GF-D8 (cell line): Measurements from ENCODE around the gene CCR7.

Source experiments
- DNase-seq: peaks from one replicate; lab custom pipeline; 2025; lab: John Stamatoyannopoulos, UW

The CCR7 gene

DNA sequence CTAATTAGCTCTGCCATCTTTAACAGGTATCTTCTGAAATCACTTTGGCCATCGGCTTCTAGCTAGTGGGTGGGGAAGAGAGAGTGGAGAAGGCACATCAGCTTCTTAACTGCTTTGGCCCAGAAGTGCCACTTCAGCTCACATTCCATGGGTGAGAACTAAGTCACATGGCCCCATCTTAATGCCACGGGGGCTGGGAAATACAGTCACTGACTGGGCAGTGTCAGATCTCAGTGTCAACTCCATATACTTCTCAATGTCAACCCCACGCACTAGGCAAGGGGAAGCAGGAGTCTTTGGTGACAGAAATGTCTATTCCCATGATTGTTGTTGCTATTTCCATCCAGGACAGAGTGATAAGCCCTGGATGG is 29.4 kb downstream of the CCR7 start:
- DNase-seq: no peak

DNA sequence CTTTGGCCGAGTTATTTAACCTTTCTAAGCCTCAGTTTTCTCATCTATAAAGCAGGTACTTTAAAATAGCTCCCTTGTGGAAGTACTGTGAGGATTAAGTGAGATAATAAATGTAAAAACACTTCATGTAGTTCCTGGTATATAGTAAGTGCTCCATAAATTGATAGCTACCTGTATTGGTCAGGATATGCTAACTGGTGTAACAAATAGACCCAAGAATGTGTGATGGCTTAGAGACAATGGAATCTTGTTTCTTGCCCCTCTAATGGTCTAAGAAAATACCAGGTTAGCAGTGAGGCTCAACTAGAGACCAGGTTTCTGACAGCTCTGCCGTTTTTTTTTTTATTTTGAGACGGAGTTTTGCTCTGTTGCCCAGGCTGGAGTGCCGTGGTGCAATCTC is 29.8 kb downstream of the CCR7 start:
- DNase-seq: no peak

DNA sequence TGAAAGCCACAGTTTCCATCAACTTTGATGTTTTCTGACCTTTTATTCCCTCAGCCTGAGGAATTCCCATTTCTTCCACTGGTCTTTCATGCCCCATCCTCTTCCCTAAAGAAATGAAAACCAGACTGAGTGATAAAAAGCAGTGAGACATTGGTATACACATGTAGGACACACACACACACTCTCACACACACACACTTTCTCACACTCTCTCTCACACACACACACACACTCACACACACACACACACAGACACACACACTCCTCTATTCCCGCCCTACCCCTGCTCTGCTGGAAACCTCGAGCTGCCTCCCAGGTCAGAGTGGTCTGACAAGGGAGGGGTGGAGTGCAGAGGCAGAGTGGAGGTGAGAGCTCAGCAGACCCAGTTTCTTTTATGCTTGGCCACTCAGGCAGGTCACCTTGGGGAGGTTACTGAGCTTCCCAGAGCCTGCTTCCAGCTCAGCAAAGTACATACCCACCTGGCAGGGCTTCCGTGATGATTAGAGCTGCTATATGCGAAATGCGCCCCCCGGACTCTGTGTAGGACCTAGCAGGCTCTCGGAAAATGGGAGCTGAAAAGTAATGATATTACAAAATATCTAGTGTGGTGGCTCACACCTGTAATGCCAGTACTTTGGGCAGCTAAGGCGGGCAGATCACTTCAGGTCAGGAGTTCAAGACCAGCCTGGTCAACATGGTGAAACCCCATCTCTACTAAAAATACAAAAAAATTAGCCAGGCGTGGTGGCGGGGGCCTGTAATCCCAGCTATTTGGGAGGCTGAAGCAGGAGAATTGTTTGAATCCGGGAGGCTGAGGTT is 30.7 kb downstream of the CCR7 start:
- no peak for DNase-seq

DNA sequence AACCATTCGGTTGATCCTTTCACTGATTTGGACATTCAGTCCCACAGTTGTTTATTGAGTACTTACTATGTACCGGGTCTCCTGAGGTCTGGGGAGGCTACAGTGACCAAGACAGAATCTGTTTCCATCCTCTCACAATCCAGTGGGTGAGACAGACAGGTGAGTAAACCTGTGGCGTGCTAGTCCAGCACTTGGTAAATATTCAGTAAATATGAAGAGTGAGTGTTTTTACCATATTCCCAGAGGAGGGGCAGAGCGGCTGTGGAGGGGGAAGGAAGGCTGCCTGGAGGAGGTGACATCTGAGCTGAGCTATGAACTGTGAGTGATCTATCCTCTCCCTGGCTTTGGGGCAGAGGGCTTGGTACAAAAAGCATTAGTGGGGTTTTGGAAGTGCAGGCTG is 31.4 kb downstream of the CCR7 start:
- no peak for DNase-seq

DNA sequence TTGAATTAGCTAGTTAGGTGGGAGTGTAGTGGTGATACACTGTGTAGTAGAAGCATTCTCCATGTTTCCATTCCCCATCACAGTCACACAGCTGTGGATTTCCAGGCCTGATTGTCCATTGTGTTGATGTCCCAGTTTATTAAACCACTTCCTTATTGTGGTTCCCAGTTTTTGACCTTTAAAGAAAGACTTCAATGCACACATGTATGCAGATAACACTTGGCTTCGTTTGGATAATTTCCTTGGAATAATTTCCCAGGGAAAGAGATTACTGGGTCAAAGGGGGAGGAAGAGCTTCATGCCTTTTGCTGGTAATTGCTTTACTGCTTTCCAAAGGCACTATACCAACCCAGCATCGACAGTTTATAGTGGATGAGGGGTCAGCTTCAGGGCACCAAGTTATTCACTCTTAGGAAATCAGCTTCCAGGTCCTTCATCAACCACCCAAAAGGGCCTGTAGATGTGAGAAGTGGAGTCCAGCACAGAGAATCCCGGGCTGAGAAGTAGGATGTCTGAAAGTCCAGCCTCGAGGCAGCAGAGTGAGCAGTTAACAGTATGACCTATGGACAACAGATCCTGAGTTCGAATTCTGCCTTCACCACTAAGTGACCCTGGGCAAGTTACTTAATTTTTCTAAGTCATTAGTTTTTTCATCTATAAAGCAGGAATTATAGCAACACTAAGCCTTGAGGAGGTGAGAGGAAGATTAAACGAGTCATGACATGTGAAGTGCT is 32.6 kb downstream of the CCR7 start:
- DNase-seq: no peak

DNA sequence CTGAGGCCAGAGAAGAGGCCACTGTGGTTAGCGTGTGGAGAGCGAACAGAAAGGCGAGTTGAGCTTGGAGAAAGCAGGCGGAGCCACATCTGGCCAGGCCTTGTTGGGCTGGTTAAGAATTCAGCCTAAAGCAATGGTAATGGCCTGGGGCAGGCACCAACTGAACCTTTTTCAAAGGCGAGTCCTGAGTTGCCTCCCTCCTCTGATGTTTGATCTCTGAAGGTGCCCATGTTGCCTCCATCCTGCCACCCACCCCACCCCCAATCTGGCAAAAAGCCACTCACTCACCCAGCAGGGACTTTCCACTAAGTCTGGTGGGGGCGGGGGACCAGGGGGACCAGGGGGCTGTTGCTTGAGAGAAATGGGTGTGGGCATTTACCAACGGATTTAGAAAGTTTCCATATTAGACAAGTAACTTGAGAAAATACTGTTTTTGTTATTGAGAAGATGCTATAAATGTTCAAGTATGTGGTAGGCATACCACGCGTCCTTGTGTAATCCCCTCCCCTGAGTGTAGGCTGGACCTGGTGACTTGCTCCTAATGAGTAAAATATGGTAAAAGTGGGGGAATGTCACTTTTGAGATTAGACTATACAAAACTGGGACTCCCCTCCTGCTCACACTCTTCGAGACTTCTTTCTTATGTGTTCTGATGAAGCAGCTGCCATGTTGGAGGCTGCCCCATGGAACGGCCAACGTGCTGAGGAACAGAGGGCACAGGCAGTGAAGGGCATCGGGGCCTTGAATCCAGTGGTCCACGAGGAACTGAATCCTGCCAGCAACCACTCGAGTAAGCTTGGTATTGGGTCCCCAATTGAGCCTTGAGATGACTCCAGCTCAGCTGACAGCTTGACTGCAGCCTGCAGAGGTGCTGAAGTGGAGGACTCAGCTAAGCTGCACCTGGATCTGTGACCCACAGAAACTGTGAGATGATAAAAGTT is 34.0 kb downstream of the CCR7 start:
- no peak for DNase-seq

DNA sequence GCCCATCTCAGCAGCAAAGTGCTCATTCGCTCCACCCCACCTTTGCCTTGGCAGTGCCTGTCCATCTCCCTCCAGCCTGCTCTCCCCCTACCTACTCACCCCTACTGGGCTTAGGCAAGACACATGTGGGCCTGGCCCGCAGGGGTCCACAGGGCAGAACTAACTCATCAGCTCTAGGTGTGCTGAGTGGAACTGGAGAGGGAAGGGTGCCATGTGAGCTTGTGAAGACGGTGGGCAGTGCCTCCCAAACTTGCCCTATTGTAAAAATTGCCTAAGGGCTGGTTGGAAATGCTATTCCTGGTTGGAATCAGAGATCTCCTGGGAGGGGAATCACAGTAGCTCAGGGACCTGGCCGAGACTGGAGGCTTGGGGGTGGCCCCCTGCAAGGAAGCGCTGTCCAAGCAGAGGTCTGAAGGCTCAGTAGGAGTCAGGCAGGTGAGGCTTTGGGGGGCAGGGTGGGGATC is 34.7 kb downstream of the CCR7 start:
- DNase-seq: no peak

DNA sequence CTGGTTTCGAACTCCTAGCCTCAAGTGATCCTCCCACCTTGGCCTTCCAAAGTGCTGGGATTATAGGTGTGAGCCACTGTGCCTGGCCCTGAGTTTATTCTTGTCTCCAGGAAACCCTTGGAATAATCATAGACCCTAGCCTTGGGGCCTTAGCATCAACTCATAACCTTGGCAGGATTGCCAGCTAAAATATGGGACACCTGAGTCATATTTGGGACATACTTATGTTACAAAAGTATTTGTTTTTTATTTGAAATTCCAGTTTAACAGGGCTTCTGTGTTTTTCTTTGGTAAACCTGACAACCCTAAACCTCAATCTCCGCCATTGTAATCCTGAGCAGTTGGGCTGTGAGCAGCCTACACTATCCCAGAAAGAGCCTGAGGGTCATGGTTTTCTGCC is 35.3 kb downstream of the CCR7 start:
- no peak for DNase-seq

DNA sequence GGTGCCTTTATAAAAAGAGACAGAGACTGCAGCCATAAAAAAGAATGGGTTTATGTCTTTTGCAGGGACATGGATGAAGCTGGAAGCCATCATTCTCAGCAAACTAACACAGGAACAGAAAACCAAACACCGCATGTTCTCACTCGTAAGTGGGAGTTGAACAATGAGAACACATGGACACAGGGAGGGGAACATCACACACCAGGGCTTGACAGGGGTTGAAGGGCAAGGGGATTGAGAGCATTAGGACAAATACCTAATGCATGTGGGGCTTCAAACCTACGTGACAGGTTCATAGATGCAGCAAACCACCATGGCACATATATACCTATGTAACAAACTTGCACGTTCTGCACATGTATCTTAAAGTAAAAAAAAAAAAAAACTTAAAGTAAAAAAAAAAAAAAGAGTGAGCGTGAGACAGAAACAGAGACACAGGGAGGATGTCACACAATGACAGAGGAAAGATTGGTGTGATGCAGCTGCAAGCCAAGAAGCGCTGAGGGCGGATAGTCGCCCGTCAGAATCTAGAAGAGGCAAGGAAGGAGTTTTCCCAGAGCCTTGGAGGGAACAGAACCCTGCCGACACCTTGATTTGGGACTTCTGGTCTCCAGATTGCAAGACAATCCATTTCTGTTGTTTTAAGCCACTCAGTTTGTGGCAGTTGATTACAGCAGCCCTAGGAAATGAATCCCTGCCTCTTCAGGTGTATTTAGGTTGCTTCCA is 36.4 kb downstream of the CCR7 start:
- no peak for DNase-seq

DNA sequence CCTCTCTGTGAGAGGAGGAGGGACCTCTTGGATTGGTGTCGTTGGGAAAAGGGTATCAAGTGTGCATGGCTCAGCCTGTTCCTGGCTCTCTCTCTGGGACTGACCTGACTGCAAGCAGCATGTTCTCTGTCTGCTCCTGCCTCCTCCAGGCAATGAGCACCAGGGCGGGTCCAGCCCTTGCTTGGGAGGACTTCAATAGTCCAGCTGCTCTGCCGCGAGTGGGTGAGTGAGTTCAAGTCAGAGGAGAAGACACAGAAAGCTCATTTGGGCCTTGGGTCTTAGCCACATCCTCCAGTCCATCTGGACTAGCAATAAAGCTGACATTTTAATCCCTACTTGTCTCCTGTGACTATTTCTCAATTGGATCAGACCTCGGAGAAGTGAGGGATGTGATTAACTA is 38.6 kb downstream of the CCR7 start:
- DNase-seq: no peak

DNA sequence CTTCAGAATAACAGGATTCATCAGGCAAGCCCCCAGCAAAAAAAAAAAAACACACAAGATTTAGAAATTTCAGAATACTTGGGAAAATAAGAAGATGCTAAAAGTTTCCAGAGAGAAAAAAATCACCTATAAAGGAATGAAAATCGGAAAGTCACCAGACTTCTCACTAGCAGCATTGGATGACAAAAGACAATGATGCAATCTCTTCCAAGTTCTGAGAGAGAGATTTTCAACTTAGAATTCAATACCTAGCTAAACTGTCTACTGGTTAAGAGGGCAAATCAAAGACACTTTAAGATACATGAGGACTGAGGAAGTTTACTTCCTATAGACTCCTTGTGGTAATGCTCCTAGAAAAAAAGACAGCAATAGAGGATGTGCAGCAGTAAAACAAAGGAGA is 40.0 kb downstream of the CCR7 start:
- no peak for DNase-seq

DNA sequence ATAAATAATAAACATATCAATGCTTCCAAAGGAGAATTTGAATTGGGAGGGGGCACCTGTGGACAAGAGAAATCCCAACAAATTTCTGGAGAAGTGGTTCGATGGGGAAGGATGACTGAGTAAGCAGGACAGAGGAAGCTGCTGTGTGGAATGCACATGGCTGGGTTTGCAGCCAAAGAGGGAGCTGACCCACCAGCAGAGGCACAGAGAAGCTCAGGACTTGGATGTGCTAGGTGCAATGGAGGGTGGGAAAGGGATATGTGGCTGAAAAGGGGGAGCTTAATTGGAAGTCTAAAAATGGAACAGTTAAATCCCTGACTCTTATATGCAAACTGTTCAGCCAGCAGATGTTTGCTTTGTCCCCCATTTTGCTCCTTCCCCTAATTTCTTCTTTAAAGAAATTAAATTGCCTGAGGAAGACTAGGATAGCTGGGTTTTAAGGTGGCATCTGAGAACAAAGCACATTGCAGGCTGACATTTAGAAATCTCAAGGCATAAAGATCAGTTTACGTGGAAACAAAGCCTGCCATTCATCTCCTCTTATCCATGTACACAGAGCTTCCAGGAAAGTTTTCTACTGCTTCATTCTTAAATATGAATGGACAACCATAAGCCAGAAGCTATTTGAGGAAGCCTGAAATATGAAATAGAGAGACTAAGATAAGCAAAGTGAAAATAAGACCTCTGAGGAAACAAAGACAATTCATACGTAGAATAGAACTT is 40.9 kb downstream of the CCR7 start:
- no peak for DNase-seq

DNA sequence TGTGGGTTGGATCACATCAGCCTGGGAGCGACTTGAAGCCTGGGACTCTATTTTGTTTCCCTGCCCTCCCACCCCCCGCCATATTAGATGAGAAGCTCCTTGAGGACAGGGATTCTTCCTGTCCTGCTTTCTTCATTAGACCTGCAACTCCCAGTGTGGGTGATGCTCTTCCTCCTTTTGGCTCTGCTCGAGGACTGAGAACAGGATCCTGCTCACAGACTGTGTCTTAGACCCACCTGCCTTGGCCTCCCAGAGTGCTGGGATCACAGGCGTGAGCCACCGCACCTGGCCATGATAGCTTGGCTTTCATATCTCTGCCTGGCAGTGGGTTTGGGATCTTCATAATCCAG is 42.3 kb downstream of the CCR7 start:
- DNase-seq: no peak

DNA sequence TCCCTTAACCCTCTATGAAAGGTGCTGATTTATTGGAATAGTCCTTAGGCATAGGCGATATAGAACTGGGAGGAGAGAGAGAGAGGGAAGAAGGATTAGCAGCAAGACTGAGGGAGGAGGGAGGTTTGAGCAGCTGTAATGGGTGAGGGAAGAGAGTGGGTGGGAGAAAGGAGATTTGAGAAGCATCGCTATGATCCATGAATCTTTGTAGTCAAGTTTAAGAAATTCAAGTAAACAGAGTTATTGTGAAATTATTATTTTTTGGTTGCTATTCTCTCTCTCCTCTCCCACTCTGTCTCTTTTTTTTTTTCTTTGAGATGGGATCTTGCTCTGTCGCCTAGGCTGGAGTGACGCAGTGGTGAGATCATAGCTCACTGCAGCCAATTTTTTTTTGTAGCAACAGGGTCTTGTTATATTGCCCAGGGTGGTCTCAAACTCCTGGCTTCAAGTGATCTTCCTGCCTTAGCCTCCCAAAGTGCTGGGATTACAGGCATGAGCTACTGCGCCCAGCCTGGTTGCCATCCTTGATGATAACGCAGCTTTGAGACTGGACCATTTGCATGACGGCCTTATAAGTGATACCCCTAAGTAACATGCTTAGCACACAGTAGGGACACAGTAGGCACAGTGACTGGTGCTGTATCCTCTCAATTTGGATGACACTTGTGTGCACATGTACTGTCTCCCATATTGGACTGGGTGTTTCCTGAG is 42.9 kb downstream of the CCR7 start:
- no peak for DNase-seq

DNA sequence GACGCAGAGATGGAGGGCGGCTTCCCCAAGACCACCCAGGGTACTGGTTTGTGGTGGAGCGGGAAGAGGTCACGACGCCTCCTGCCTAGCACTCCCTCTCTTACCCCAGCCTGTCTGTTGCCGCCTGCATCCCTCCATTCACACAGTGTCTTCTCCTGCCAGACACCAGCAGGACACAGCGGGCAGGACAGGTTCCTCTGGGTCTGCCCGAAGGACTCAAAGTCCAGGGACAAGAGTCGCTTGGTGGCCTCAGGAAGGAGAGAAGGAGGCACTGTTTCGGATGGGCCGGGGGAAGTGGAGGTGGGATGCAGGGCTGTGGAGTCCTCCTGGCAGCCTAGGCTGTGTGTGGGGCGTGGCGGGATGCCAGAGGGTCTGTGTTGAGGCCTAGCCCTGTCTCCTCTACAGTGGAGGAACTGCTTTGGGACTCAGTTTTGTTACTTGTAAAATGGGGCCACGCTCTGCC is 44.2 kb downstream of the CCR7 start:
- DNase-seq: no peak

DNA sequence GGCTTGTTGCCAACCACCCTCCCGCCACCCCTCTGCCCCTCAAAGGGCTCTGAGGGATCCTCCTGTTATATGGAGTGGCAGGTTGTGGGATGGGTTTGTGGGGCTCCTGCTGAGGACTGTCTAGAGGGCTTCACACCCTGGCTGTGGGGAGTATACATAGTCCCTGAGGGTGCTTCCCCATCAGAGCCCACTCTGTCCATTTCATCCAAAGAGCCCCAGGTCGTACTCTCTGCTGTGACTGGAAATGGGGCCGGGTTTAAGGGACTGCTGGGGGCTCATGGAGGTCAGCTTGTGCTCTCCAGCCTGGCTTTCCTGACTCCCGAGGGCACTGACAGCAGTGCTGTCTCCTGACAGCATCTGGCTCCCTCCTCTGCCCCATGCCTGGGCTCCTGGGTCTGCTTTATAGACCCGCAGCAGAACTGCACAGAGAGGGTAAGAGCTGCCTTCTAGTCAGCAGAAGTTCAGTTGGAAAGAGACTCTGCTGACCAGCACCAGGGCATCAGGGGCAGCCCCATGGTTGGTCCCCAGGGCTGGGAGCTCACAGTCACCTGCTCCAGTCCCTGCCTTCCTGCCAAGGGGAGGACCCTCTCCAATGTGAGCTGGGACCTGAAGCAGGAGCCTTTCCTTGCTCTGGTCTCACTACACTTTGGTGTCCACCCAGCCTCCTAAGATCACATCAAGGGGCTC is 46.0 kb downstream of the CCR7 start:
- DNase-seq: no peak

DNA sequence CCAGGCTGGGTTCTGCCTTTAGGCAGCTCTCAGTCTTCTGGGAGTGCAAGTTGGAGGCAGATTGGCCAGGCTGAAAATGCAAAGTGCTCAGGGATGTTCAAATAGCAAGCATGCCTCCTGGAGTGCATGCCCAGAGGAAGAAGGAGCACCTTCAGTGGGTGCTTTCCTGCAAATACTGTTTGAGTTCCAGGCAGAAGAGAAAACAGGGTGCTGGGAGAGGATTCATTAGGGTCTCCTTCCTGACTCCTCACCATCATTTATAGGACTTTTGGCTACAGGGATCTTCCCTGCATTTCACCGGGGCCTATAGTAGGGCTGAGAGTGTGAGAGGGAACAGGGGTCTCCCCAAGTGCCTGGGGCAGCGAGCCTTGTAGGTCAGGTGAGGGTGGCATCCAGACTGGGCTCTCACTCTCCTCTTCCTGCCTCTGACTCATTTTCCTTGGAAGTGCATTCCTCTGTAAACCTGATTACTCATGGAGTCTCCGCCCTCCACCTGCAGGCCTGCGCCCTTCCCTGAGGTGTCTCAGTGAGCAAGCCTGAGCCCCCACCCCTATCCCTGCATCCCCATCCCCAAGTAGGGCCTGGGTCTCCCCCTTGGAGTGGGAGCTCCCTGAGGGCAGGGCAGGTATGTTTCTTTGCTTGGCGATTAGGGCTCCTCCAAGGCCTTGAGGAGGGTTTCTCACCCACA is 46.7 kb downstream of the CCR7 start:
- no peak for DNase-seq

DNA sequence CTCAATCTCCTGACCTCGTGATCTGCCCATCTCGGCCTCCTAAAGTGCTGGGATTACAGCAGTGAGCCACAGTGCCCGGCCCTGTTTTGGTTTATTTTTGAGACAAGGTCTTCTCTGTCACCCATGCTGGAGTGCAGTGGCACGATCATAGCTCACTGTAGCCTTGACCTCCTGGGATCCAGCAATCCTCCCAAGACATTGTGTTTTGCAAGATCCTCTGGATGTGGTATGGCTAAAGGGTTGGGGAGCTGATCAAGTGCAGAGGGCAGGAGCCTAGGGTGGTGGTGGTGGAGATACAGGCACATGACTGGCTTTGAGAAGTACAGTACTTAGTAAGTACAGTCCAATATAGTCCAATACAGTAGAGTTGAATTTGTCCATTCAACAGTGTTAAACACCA is 47.3 kb downstream of the CCR7 start:
- DNase-seq: no peak

DNA sequence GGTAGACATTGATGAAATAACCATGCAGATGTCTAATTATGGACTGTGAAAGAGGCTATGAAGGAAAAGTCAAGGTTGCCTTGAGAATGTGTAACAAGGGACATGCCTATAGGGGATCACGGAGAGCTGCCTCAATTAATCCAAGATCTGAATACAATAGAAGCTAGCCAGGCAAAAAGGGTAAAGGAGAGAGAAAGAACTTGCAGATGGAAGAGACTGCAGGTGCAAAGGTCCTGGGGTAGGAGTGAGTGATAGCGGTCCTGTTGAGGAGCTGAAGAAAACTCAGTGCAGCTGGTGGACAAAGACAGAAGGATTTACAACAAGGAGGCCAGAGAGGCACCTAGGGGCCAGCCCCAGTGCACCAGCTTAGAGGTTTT is 48.0 kb downstream of the CCR7 start:
- no peak for DNase-seq
